Osteoblast (primary cell): ENCODE data around the gene STBD1. TPM values are rescaled to one million over a fixed set of nuclear protein-coding genes. Genes with fewer than 3 reads are reported as not detected.
"Not testable (repeated sequence)": the region's sequence is repeated elsewhere in the genome, so short reads cannot be mapped to it uniquely, and the experiment has no call there.

Source experiments
- DNase-seq: peaks from one replicate; pipeline ENCODE4 v3.0.0; 2011; ENCODE audit warnings: low spot score, mixed read lengths; ENCODE audit not compliant: insufficient read length; ENCODE audit errors: missing footprints
- H2AFZ ChIP-seq: 2 replicates; pipeline ENCODE4 v1.6.0; 2011; ENCODE audit warnings: mild to moderate bottlenecking, low read length
- H3K27ac ChIP-seq: 2 replicates; pipeline ENCODE4 v1.5.1; 2011; ENCODE audit warnings: mild to moderate bottlenecking, low read depth, low read length, moderate library complexity
- H3K27me3 ChIP-seq: 2 replicates; pipeline ENCODE4 v1.6.0; 2012; ENCODE audit warnings: mild to moderate bottlenecking, control low read depth, inconsistent platforms, low read length, moderate library complexity; ENCODE audit not compliant: insufficient read depth
- H3K36me3 ChIP-seq: 2 replicates; pipeline ENCODE4 v1.5.1; 2011; ENCODE audit warnings: mild to moderate bottlenecking, low read length, control low read depth, moderate library complexity; ENCODE audit not compliant: insufficient read depth
- H3K4me1 ChIP-seq: 2 replicates; pipeline ENCODE4 v1.5.1; 2011; ENCODE audit warnings: mild to moderate bottlenecking, low read length, control low read depth, moderate library complexity; ENCODE audit not compliant: insufficient read depth
- H3K4me2 ChIP-seq: 2 replicates; pipeline ENCODE4 v1.6.0; 2011; ENCODE audit warnings: mild to moderate bottlenecking, low read length; ENCODE audit not compliant: insufficient read depth
- H3K4me3 ChIP-seq: fragments of 200-600 bp; sonication (generic); 3 replicates; pipeline ENCODE4 v1.5.1; 2012; ENCODE audit warnings: mild to moderate bottlenecking, low read length, inconsistent platforms; ENCODE audit not compliant: insufficient read depth
- H3K79me2 ChIP-seq: 2 replicates; pipeline ENCODE4 v1.6.0; 2012; ENCODE audit warnings: mild to moderate bottlenecking, low read length, control low read depth, inconsistent platforms; ENCODE audit not compliant: insufficient read depth
- H3K9me3 ChIP-seq: 2 replicates; pipeline ENCODE4 v1.5.1; 2011; ENCODE audit warnings: low read depth, low read length, control low read depth
- H4K20me1 ChIP-seq: 2 replicates; pipeline ENCODE4 v1.6.0; 2012; ENCODE audit warnings: mild to moderate bottlenecking, low read length, control low read depth; ENCODE audit not compliant: insufficient read depth
- CTCF ChIP-seq: IDR thresholded peaks from 2 replicates; pipeline ENCODE4 v1.5.1; 2011; ENCODE audit warnings: mild to moderate bottlenecking, low read depth, low read length, moderate library complexity; ENCODE audit errors: extremely low read depth
- small RNA-seq: library from RNA; depleted of rRNA; stranded (forward); fragments of <200 nt; gene quantifications from one replicate; pipeline ENCODE3, GENCODE V24; 2012
- total RNA-seq: library from RNA; depleted of rRNA; stranded (reverse); fragments of >200 nt; gene quantifications from 2 replicates; pipeline ENCODE4 v1.2.3, GENCODE V29; 2012

The STBD1 gene
- total RNA-seq, 1 donor = 3.6 TPM

GRCh38 chr4:76342803-76343202 lies 36.3 kb downstream of the STBD1 start:
- no peak overlapping the region for H3K4me2 ChIP-seq
- H3K36me3 ChIP-seq = no peaks in the 10 kb centered on the region
- H3K4me3 ChIP-seq = no peak overlapping the region
- no peaks in the 10 kb centered on the region for H3K4me1 ChIP-seq
- no peak overlapping the region for H2AFZ ChIP-seq
- no peaks in the 10 kb centered on the region for H4K20me1 ChIP-seq
- no peaks in the 10 kb centered on the region for H3K79me2 ChIP-seq
- H3K27me3 ChIP-seq = peaks cover 10% of the 10 kb centered on the region
- no peak overlapping the region for H3K27ac ChIP-seq
- no peak for DNase-seq
- TF ChIP-seq CTCF = no peak
- H3K9me3 ChIP-seq = no peaks in the 10 kb centered on the region

- no peak for TF ChIP-seq CTCF
- no peak for DNase-seq
- Histone ChIP-seq H3K27me3 (peaks cover 15% of the 10 kb centered on the region), H3K4me1 (no peaks in the 10 kb centered on the region), H3K4me2 (no peak overlapping the region), H3K9me3 (no peaks in the 10 kb centered on the region), H3K79me2 (no peaks in the 10 kb centered on the region), H3K4me3 (no peak overlapping the region), H3K27ac (no peak overlapping the region), H2AFZ (no peak overlapping the region), H3K36me3 (no peaks in the 10 kb centered on the region), H4K20me1 (no peaks in the 10 kb centered on the region)
These were observed 48.3 kb downstream of the STBD1 start for GRCh38 chr4:76354517-76355473.

- Histone ChIP-seq H3K36me3 (no peaks in the 10 kb centered on the region), H4K20me1 (no peaks in the 10 kb centered on the region), H3K4me3 (no peak overlapping the region), H3K27ac (no peak overlapping the region), H3K4me2 (no peak overlapping the region), H3K9me3 (no peaks in the 10 kb centered on the region), H2AFZ (no peak overlapping the region), H3K79me2 (no peaks in the 10 kb centered on the region), H3K4me1 (no peaks in the 10 kb centered on the region), H3K27me3 (peaks cover 13% of the 10 kb centered on the region)
- no peak for TF ChIP-seq CTCF
- no peak for DNase-seq
These were observed 51.4 kb downstream of the STBD1 start for GRCh38 chr4:76357981-76358380.

GRCh38 chr4:76359881-76360466 lies 53.4 kb downstream of the STBD1 start:
- not testable (repeated sequence) for DNase-seq, H3K4me2 ChIP-seq, H3K4me1 ChIP-seq, H3K79me2 ChIP-seq, H3K4me3 ChIP-seq, H4K20me1 ChIP-seq, H3K27ac ChIP-seq, H3K27me3 ChIP-seq, H3K9me3 ChIP-seq, H3K36me3 ChIP-seq, H2AFZ ChIP-seq

Small RNA genes within 50 kb of the gene (small RNA-seq; reads per million reads assigned to genes)
- gene RNU6-1000P = not detected

Other genes with a start within 250 kb of the STBD1 start
- gene ART3, start 232.0 kb upstream of the STBD1 start, total RNA-seq = under 0.01 TPM in 1 of 2 replicates, not detected in the other
- gene NUP54, start 158.3 kb upstream of the STBD1 start, total RNA-seq = 51.9 and 52.8 TPM in 2 replicates
- 200 and 216 TPM in 2 replicates for gene SCARB2, start 92.9 kb upstream of the STBD1 start, total RNA-seq
- gene FAM47E, start 55.0 kb upstream of the STBD1 start, total RNA-seq = under 0.01 and 0.36 TPM in 2 replicates
- gene CCDC158, start 114.4 kb downstream of the STBD1 start, total RNA-seq = 0.36 and 0.59 TPM in 2 replicates
- gene SHROOM3, start 128.5 kb downstream of the STBD1 start, total RNA-seq = 9.4 and 9.8 TPM in 2 replicates